HEK293 (cell line): ENCODE measurements around the gene FCGR1A.
"Not testable (repeated sequence)": the region's sequence is repeated elsewhere in the genome, so short reads cannot be mapped to it uniquely, and the experiment has no call there.

Experiments
- AEBP2 ChIP-seq: fragments of 450-650 bp; formaldehyde crosslinking; IDR thresholded peaks from 2 replicates; pipeline ENCODE4 v1.5.1; 2016; ENCODE audit warnings: missing biosample characterization, missing genetic modification characterization, borderline replicate concordance
- CTCF ChIP-seq: fragments of 450-650 bp; formaldehyde crosslinking; IDR thresholded peaks from 2 replicates; pipeline ENCODE4 v1.5.1; 2016; ENCODE audit warnings: missing biosample characterization, missing genetic modification characterization
- MEIS1 ChIP-seq: sonication (generic); formaldehyde crosslinking; IDR thresholded peaks from 2 replicates; pipeline ENCODE4 v1.8.1; 2022; ENCODE audit warnings: missing genetic modification reagents, mild to moderate bottlenecking, borderline replicate concordance
- PBX3 ChIP-seq: sonication (generic); formaldehyde crosslinking; IDR thresholded peaks from 2 replicates; pipeline ENCODE4 v1.8.1; 2022; ENCODE audit warnings: mild to moderate bottlenecking, moderate library complexity, missing genetic modification reagents
- SALL2 ChIP-seq: fragments of 450-650 bp; formaldehyde crosslinking; IDR thresholded peaks from 2 replicates; pipeline ENCODE4 v1.5.0; 2017; ENCODE audit warnings: missing biosample characterization, mild to moderate bottlenecking, missing genetic modification characterization, borderline replicate concordance
- SETDB1 ChIP-seq: IDR thresholded peaks from one replicate; pipeline ENCODE4 v1.6.1; 2017; ENCODE audit warnings: mild to moderate bottlenecking, low read length, moderate library complexity, mixed read lengths; ENCODE audit not compliant: insufficient read length
- ZBTB44 ChIP-seq: fragments of 450-650 bp; IDR thresholded peaks from 2 replicates; pipeline ENCODE4 v1.5.1; 2018; ENCODE audit warnings: missing biosample characterization, mild to moderate bottlenecking, missing genetic modification characterization
- ZBTB8A ChIP-seq: fragments of 450-650 bp; formaldehyde crosslinking; IDR thresholded peaks from 2 replicates; pipeline ENCODE4 v1.5.1; 2016; ENCODE audit warnings: missing biosample characterization, missing genetic modification characterization
- ZNF121 ChIP-seq: fragments of 450-650 bp; formaldehyde crosslinking; IDR thresholded peaks from 2 replicates; pipeline ENCODE4 v1.5.1; 2016; ENCODE audit warnings: missing biosample characterization, missing genetic modification characterization
- ZNF239 ChIP-seq: fragments of 450-650 bp; formaldehyde crosslinking; IDR thresholded peaks from 2 replicates; pipeline ENCODE4 v1.5.1; 2016; ENCODE audit warnings: missing biosample characterization, missing genetic modification characterization
- ZNF426 ChIP-seq: fragments of 450-650 bp; formaldehyde crosslinking; IDR thresholded peaks from 2 replicates; pipeline ENCODE4 v1.5.1; 2017; ENCODE audit warnings: missing biosample characterization, missing genetic modification characterization, mild to moderate bottlenecking, inconsistent platforms, moderate library complexity
- ZNF580 ChIP-seq: fragments of 450-650 bp; formaldehyde crosslinking; IDR thresholded peaks from 2 replicates; pipeline ENCODE4 v1.5.1; 2016; ENCODE audit warnings: missing biosample characterization, missing genetic modification characterization
- ZNF629 ChIP-seq: fragments of 450-650 bp; formaldehyde crosslinking; IDR thresholded peaks from 2 replicates; pipeline ENCODE4 v1.5.1; 2017; ENCODE audit warnings: missing biosample characterization, missing genetic modification characterization
- ZSCAN18 ChIP-seq: fragments of 450-650 bp; formaldehyde crosslinking; IDR thresholded peaks from 2 replicates; pipeline ENCODE4 v1.5.1; 2016; ENCODE audit warnings: missing biosample characterization, missing genetic modification characterization

GRCh38 chr1:149769216-149769615 lies 13.3 kb upstream of the FCGR1A start:
- TF ChIP-seq CTCF; ZNF580 (tag by site-specific recombination); ZBTB44 (tag by site-specific recombination); ZNF629 (tag by site-specific recombination); ZNF121; AEBP2 (tag by site-specific recombination); SALL2 (tag by site-specific recombination); MEIS1 (CRISPR knock-in tag); SETDB1; ZSCAN18 (tag by site-specific recombination); ZNF239; PBX3 (CRISPR knock-in tag); ZNF426 (tag by site-specific recombination); ZBTB8A: not testable (repeated sequence)
